ENCODE measurements around the gene TPRKB.
"Not testable (repeated sequence)": the region's sequence is repeated elsewhere in the genome, so short reads cannot be mapped to it uniquely, and the experiment has no call there.

Gene TPRKB

GRCh38 chr2:73718421-73718820 lies 18.7 kb downstream of the TPRKB start:
- H2AFZ ChIP-seq (ENCODE audit: low read length): no peak overlapping the region
- no peaks in the 10 kb centered on the region for H3K4me1 ChIP-seq (ENCODE audit: low read length)
- H3K79me2 ChIP-seq (ENCODE audit: low read length): no peaks in the 10 kb centered on the region
- H3K27ac ChIP-seq (ENCODE audit: low read length): no peak overlapping the region
- no peak overlapping the region for H3K4me2 ChIP-seq (ENCODE audit: low read depth, low read length)
- no peaks in the 10 kb centered on the region for H3K36me3 ChIP-seq (replicated peaks; ENCODE audit: insufficient read depth, low read length)
- no peaks in the 10 kb centered on the region for H3K27me3 ChIP-seq (replicated peaks; ENCODE audit: insufficient read depth, low read length)
- no peak for TF ChIP-seq EZH2 (optimal IDR thresholded peaks at IDR 0.05; ENCODE audit: low read depth, low read length)
- TF ChIP-seq, protein P1, sequence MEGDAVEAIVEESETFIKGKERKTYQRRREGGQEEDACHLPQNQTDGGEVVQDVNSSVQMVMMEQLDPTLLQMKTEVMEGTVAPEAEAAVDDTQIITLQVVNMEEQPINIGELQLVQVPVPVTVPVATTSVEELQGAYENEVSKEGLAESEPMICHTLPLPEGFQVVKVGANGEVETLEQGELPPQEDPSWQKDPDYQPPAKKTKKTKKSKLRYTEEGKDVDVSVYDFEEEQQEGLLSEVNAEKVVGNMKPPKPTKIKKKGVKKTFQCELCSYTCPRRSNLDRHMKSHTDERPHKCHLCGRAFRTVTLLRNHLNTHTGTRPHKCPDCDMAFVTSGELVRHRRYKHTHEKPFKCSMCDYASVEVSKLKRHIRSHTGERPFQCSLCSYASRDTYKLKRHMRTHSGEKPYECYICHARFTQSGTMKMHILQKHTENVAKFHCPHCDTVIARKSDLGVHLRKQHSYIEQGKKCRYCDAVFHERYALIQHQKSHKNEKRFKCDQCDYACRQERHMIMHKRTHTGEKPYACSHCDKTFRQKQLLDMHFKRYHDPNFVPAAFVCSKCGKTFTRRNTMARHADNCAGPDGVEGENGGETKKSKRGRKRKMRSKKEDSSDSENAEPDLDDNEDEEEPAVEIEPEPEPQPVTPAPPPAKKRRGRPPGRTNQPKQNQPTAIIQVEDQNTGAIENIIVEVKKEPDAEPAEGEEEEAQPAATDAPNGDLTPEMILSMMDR (IDR thresholded peaks at IDR 0.05; ENCODE audit: low read length): no peak
- no peak for TF ChIP-seq EZH2phosphoT487 (IDR thresholded peaks at IDR 0.05; ENCODE audit: low read length)
- no peak overlapping the region for H3K9ac ChIP-seq (ENCODE audit: low read length)
- DNase-seq: no peak
- H3K4me3 ChIP-seq (ENCODE audit: low read length): no peak overlapping the region
- H4K20me1 ChIP-seq (ENCODE audit: insufficient read depth, low read length): no peaks in the 10 kb centered on the region
- no peaks in the 10 kb centered on the region for H3K9me2 ChIP-seq (replicated peaks; ENCODE audit: insufficient read depth, low read length)
- no peaks in the 10 kb centered on the region for H3F3A ChIP-seq (ENCODE audit: insufficient read depth, low read length)
- no peaks in the 10 kb centered on the region for H3K9me3 ChIP-seq (replicated peaks; ENCODE audit: insufficient read depth, low read length)

GRCh38 chr2:73717695-73718094 lies 19.4 kb downstream of the TPRKB start:
- H3K36me3 ChIP-seq (replicated peaks; ENCODE audit: insufficient read depth, low read length); H3K27me3 ChIP-seq (replicated peaks; ENCODE audit: insufficient read depth, low read length); H3F3A ChIP-seq (ENCODE audit: insufficient read depth, low read length); DNase-seq; H3K9ac ChIP-seq (ENCODE audit: low read length); H3K27ac ChIP-seq (ENCODE audit: low read length); H3K4me3 ChIP-seq (ENCODE audit: low read length); H3K79me2 ChIP-seq (ENCODE audit: low read length); H3K9me2 ChIP-seq (replicated peaks; ENCODE audit: insufficient read depth, low read length); H3K4me1 ChIP-seq (ENCODE audit: low read length); H2AFZ ChIP-seq (ENCODE audit: low read length); H3K4me2 ChIP-seq (ENCODE audit: low read depth, low read length); H3K9me3 ChIP-seq (replicated peaks; ENCODE audit: insufficient read depth, low read length); H4K20me1 ChIP-seq (ENCODE audit: insufficient read depth, low read length): not testable (repeated sequence)

- no peaks in the 10 kb centered on the region for H3K27me3 ChIP-seq (replicated peaks; ENCODE audit: insufficient read depth, low read length)
- no peak overlapping the region for H3K4me2 ChIP-seq (ENCODE audit: low read depth, low read length)
- H2AFZ ChIP-seq (ENCODE audit: low read length): no peak overlapping the region
- no peak for DNase-seq
- no peak overlapping the region for H3K4me3 ChIP-seq (ENCODE audit: low read length)
- no peak overlapping the region for H3K27ac ChIP-seq (ENCODE audit: low read length)
- no peak overlapping the region for H3K9ac ChIP-seq (ENCODE audit: low read length)
- no peaks in the 10 kb centered on the region for H3K36me3 ChIP-seq (replicated peaks; ENCODE audit: insufficient read depth, low read length)
- no peaks in the 10 kb centered on the region for H3K9me3 ChIP-seq (replicated peaks; ENCODE audit: insufficient read depth, low read length)
- no peaks in the 10 kb centered on the region for H3K9me2 ChIP-seq (replicated peaks; ENCODE audit: insufficient read depth, low read length)
- no peaks in the 10 kb centered on the region for H4K20me1 ChIP-seq (ENCODE audit: insufficient read depth, low read length)
- no peaks in the 10 kb centered on the region for H3K79me2 ChIP-seq (ENCODE audit: low read length)
- TF ChIP-seq EZH2 (optimal IDR thresholded peaks at IDR 0.05; ENCODE audit: low read depth, low read length): no peak
- TF ChIP-seq, protein P1 (IDR thresholded peaks at IDR 0.05; ENCODE audit: low read length): no peak
- no peak for TF ChIP-seq EZH2phosphoT487 (IDR thresholded peaks at IDR 0.05; ENCODE audit: low read length)
- H3F3A ChIP-seq (ENCODE audit: insufficient read depth, low read length): no peaks in the 10 kb centered on the region
- no peaks in the 10 kb centered on the region for H3K4me1 ChIP-seq (ENCODE audit: low read length)
These were observed 19.9 kb downstream of the TPRKB start for GRCh38 chr2:73717251-73717606.

DNA sequence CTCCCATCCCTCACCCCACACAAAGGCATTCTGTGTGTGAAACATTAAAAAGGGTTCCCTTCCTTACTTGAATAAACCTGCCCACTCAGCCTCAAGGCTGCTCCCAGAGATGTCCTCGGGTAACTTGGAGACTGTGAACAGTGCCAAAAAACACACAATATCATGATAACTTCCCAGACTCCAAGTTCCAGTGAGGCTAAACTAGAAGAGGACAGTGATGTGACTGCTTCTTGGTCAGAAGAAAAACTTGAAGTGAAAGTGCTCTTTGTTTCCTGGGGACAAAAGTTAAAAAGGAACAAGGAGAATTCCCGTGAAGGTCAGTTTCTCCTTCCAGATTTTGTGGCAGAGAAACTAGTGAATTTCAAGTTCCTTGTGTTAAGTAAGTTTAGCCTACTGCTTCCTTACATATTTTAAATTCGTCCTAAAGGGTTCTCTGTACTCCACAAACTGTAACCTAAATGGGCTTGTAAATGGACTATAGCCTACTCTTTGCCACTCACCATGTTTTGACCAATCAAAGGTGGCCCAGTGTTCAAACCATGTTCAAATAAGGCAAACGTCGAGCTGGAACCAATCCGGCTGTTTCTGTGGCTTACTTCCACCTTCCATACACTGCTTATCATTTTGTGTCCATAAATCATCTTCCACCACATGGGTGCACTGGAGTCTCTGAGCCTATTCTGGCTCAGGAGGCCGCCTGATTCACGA lies 20.4 kb downstream of the TPRKB start:
- TF ChIP-seq EZH2 (optimal IDR thresholded peaks at IDR 0.05; ENCODE audit: low read depth, low read length) (no peak), EZH2phosphoT487 (IDR thresholded peaks at IDR 0.05; ENCODE audit: low read length) (no peak)
- TF ChIP-seq, protein P1 (IDR thresholded peaks at IDR 0.05; ENCODE audit: low read length): no peak
- H2AFZ ChIP-seq (ENCODE audit: low read length): no peak overlapping the region
- no peaks in the 10 kb centered on the region for H3K4me1 ChIP-seq (ENCODE audit: low read length)
- H3K9me2 ChIP-seq (replicated peaks; ENCODE audit: insufficient read depth, low read length): no peaks in the 10 kb centered on the region
- H3K9ac ChIP-seq (ENCODE audit: low read length): no peak overlapping the region
- no peaks in the 10 kb centered on the region for H4K20me1 ChIP-seq (ENCODE audit: insufficient read depth, low read length)
- H3K4me3 ChIP-seq (ENCODE audit: low read length): no peak overlapping the region
- H3F3A ChIP-seq (ENCODE audit: insufficient read depth, low read length): no peaks in the 10 kb centered on the region
- H3K4me2 ChIP-seq (ENCODE audit: low read depth, low read length): no peak overlapping the region
- H3K79me2 ChIP-seq (ENCODE audit: low read length): no peaks in the 10 kb centered on the region
- H3K36me3 ChIP-seq (replicated peaks; ENCODE audit: insufficient read depth, low read length): no peaks in the 10 kb centered on the region
- no peak for DNase-seq
- H3K27me3 ChIP-seq (replicated peaks; ENCODE audit: insufficient read depth, low read length): no peaks in the 10 kb centered on the region
- no peaks in the 10 kb centered on the region for H3K9me3 ChIP-seq (replicated peaks; ENCODE audit: insufficient read depth, low read length)
- no peak overlapping the region for H3K27ac ChIP-seq (ENCODE audit: low read length)
